GM13977 (cell line): ENCODE measurements around the gene PJA2.

Source experiments
- DNase-seq: peaks from one replicate; pipeline ENCODE4 v3.0.0; 2012; ENCODE audit warnings: low spot score
- CTCF ChIP-seq: IDR thresholded peaks from 2 replicates; pipeline ENCODE4 v1.5.1; 2012; ENCODE audit warnings: mild to moderate bottlenecking, control low read depth; ENCODE audit not compliant: insufficient read depth; ENCODE audit errors: extremely low read depth, missing control alignments
- in situ Hi-C: fragments of 300-500 bp; cut with MboI; formaldehyde crosslinking; loops from one replicate; pipeline ENCODE4 v1.12.0; 2022; ENCODE audit warnings: low sequenced_read_pairs, low pct_unique_long_range_greater_than_20kb, mixed read lengths, inconsistent platforms; ENCODE audit not compliant: unreplicated experiment

The PJA2 gene

GRCh38 chr5:109335114-109335513 is 74.7 kb downstream of the PJA2 start:
- in situ Hi-C loops: no loop called here
- no peak for TF ChIP-seq CTCF
- DNase-seq: no peak

DNA sequence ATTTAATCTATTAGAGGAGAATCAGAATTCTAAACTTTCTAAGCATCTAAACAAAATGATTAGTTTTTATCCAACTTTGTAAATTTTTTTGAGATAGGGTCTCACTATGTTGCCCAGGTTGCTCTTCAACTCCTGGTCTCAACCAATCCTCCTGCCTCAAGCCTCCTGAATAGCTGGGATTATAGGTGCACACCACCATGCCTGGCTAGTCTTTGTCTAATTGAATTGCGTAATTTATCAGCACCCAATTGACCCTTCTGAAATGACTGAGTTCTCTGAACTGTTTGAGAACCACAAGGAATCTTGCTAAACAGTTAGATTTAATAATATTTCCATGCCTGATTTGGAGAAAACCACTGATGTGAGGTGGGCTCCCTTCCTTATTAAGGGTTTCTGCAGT is 75.7 kb downstream of the PJA2 start:
- in situ Hi-C loops: no loop called here
- no peak for DNase-seq
- no peak for TF ChIP-seq CTCF

GRCh38 chr5:109329333-109330237 is 80.2 kb downstream of the PJA2 start:
- no peak for TF ChIP-seq CTCF
- in situ Hi-C loops: no loop called here
- no peak for DNase-seq

GRCh38 chr5:109328626-109329025 is 81.1 kb downstream of the PJA2 start:
- in situ Hi-C loops: no loop called here
- DNase-seq: no peak
- TF ChIP-seq CTCF: no peak

- no peak for DNase-seq
- in situ Hi-C loops: no loop called here
- no peak for TF ChIP-seq CTCF
Observed at GRCh38 chr5:109327570-109327969, 82.2 kb downstream of the PJA2 start.

DNA sequence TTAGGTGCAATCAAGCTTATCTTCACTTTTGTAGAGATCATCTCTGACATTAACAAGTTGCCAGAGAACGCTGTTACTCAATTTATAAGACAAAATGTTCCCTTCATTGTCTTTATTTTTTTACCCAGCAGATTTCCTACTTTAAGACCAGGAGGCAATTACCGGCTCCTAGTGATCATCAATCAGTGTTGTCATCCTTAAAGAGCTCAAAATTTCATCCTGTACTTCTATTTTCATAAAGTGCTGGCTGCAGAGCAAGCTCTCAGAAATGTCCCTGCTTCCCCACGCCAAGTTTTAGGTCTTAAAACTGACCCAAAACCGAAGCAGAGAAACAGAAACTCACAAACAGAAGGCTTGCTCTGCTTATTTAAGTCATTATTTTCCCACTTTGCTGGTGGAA is 82.9 kb downstream of the PJA2 start:
- in situ Hi-C loops: no loop called here
- DNase-seq: no peak
- no peak for TF ChIP-seq CTCF

- DNase-seq: no peak
- in situ Hi-C loops: no loop called here
- TF ChIP-seq CTCF: no peak
Observed at GRCh38 chr5:109325456-109325855, 84.3 kb downstream of the PJA2 start.
